ENCODE data around the gene TMEM135.

The TMEM135 gene

GRCh38 chr11:87057749-87058148 lies 20.0 kb downstream of the TMEM135 start:
- H3K4me1 ChIP-seq (ENCODE audit: low read depth, poor library complexity, severe bottlenecking): peaks cover 10% of the 10 kb centered on the region
- H4K20me1 ChIP-seq (ENCODE audit: insufficient read depth): no peaks in the 10 kb centered on the region; the same call in 1 of the 2 replicates
- H3K9ac ChIP-seq: no peak overlapping the region
- no peaks in the 10 kb centered on the region for H3K36me3 ChIP-seq (ENCODE audit: insufficient read depth)
- H3K27ac ChIP-seq: no peak overlapping the region
- no peaks in the 10 kb centered on the region for H3K27me3 ChIP-seq (ENCODE audit: insufficient read depth, low read depth)
- TF ChIP-seq CTCF (conservative IDR thresholded peaks at IDR 0.05; ENCODE audit: low read depth, low read length): no peak
- H2AFZ ChIP-seq (ENCODE audit: low read depth): no peak overlapping the region
- no peaks in the 10 kb centered on the region for H3K79me2 ChIP-seq (ENCODE audit: insufficient read depth, low read depth)
- H3K4me2 ChIP-seq: no peak overlapping the region
- H3K4me3 ChIP-seq (IDR thresholded peaks at IDR 0.05; ENCODE audit: insufficient read depth, low read depth, low read length): no peak overlapping the region

GRCh38 chr11:87059596-87060390 lies 22.1 kb downstream of the TMEM135 start:
- Histone ChIP-seq H3K4me3 (IDR thresholded peaks at IDR 0.05; ENCODE audit: insufficient read depth, low read depth, low read length) (no peak overlapping the region), H3K9ac (no peak overlapping the region), H3K4me1 (ENCODE audit: low read depth, poor library complexity, severe bottlenecking) (peaks cover 10% of the 10 kb centered on the region), H2AFZ (ENCODE audit: low read depth) (no peak overlapping the region), H3K36me3 (ENCODE audit: insufficient read depth) (no peaks in the 10 kb centered on the region), H3K27ac (no peak overlapping the region), H3K79me2 (ENCODE audit: insufficient read depth, low read depth) (peaks cover 12% of the 10 kb centered on the region; the same call in 1 of the 2 replicates), H4K20me1 (ENCODE audit: insufficient read depth) (no peaks in the 10 kb centered on the region; the same call in 1 of the 2 replicates), H3K27me3 (ENCODE audit: insufficient read depth, low read depth) (no peaks in the 10 kb centered on the region), H3K4me2 (no peak overlapping the region)
- TF ChIP-seq CTCF (conservative IDR thresholded peaks at IDR 0.05; ENCODE audit: low read depth, low read length): no peak

- Histone ChIP-seq H3K27me3 (ENCODE audit: insufficient read depth, low read depth) (no peaks in the 10 kb centered on the region), H4K20me1 (ENCODE audit: insufficient read depth) (no peaks in the 10 kb centered on the region; the same call in none of the 2 replicates), H3K4me2 (no peak overlapping the region), H3K9ac (no peak overlapping the region), H2AFZ (ENCODE audit: low read depth) (no peak overlapping the region), H3K79me2 (ENCODE audit: insufficient read depth, low read depth) (peaks cover 12% of the 10 kb centered on the region; the same call in 1 of the 2 replicates), H3K36me3 (ENCODE audit: insufficient read depth) (no peaks in the 10 kb centered on the region), H3K4me3 (IDR thresholded peaks at IDR 0.05; ENCODE audit: insufficient read depth, low read depth, low read length) (no peak overlapping the region), H3K4me1 (ENCODE audit: low read depth, poor library complexity, severe bottlenecking) (peaks cover 10% of the 10 kb centered on the region), H3K27ac (no peak overlapping the region)
- TF ChIP-seq CTCF (conservative IDR thresholded peaks at IDR 0.05; ENCODE audit: low read depth, low read length): no peak
Measured at GRCh38 chr11:87061766-87062165, 24.0 kb downstream of the TMEM135 start.

- Histone ChIP-seq H3K27me3 (ENCODE audit: insufficient read depth, low read depth) (no peaks in the 10 kb centered on the region), H3K36me3 (ENCODE audit: insufficient read depth) (no peaks in the 10 kb centered on the region), H3K4me3 (IDR thresholded peaks at IDR 0.05; ENCODE audit: insufficient read depth, low read depth, low read length) (no peak overlapping the region), H3K9ac (no peak overlapping the region), H3K79me2 (ENCODE audit: insufficient read depth, low read depth) (peaks cover 16% of the 10 kb centered on the region; the same call in 1 of the 2 replicates), H2AFZ (ENCODE audit: low read depth) (no peak overlapping the region), H3K4me1 (ENCODE audit: low read depth, poor library complexity, severe bottlenecking) (peaks cover 10% of the 10 kb centered on the region), H3K27ac (no peak overlapping the region), H3K4me2 (no peak overlapping the region), H4K20me1 (ENCODE audit: insufficient read depth) (no peaks in the 10 kb centered on the region; the same call in none of the 2 replicates)
- no peak for TF ChIP-seq CTCF (conservative IDR thresholded peaks at IDR 0.05; ENCODE audit: low read depth, low read length)
Measured at GRCh38 chr11:87063982-87064381, 26.2 kb downstream of the TMEM135 start.

Measured in KMS-11 (cell line).